Stimulated activated CD4-positive, alpha-beta T cell treated with anti-CD3 and anti-CD28 coated beads, Interleukin-1b, Interleukin-23, amount 100 ng/mL, for 24 hours (primary cell): ENCODE results near the gene RFX4.
"Not testable (repeated sequence)": the region's sequence is repeated elsewhere in the genome, so short reads cannot be mapped to it uniquely, and the experiment has no call there.

Experiments
- DNase-seq, 4 experiments: peaks; one replicate each; pipeline ENCODE4 v3.0.0-alpha.2; 2020; ENCODE audit warnings: low read depth in 4 of 4, low spot score in 1 of 4

Gene RFX4

DNA sequence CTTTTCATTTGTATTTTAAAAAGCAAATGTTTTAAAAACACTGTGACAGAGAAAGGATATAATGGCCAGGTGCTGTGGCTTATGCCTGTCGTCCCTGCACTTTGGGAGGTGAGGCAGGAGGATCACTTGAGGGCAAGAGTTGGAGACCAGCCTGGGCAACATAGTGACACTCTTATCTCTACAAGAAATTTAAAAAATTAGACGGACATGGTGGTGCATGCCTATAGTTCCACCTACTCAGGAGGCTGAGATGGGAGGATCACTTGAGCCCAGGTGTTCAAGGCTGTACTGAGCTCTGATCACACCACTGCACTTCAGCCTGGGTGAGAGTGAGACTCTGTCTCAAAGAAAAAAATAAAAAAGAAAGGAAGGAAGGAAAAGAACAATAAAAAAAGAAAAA, 7.8 kb downstream of the RFX4 start:
- DNase-seq = no peak

DNA sequence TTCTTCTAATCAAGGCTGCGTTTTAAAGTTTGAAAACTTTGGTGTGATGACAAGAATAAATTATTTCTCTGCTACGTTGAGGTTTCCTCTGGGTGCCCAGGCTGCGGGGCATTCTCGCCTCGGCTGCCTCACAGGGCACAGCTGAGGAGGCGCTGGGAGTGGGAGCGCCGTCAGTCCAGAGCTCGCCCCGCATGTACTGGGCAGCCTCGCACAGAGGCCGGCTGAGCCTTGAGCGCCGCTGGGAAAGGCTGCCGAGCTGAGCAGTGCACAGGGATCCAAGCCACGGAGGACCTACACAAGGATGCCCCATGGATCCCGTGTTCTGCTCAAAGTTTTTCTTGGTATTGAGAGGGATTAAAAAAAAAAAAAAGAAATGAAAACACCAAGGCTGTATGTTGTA, 11.6 kb downstream of the RFX4 start:
- no peak for DNase-seq

DNA sequence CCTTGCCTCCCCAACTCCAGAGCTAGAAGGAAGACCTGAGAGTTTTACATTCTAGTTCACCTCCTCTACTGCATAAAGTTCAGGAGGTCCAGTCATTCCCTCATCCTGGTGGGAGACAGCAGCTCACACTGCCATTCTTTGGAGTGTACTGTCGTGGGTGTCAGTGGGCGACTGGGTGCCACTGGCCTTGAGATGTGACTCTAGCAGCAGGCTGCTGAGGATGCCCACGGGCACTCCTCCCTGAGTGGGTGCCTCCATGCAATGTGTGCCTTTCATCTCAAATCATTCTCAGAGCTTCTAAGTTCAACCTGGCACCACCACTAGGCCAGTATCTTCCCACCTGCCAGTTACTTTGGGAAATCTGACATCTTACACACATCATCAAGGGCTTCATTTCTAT, 12.5 kb downstream of the RFX4 start:
- no peak for DNase-seq

DNA sequence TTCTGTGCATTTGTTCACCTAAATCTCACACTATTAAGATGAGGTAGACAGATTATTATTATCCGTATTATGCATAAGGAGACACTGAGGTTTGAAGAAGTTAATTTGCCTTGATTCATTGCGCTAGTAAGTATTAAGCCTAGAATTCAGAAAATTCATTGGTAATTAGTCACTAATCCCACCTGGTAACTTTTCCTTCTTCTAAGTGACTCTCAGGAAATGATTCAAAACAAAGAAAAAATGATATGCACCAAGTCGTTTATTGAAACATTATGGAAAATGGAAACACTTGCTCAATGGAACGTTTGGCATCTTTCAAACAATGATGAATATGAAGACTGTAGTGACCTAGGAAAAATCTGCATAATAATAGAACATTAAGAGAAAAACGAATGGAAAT, 15.2 kb downstream of the RFX4 start:
- DNase-seq = no peak

DNA sequence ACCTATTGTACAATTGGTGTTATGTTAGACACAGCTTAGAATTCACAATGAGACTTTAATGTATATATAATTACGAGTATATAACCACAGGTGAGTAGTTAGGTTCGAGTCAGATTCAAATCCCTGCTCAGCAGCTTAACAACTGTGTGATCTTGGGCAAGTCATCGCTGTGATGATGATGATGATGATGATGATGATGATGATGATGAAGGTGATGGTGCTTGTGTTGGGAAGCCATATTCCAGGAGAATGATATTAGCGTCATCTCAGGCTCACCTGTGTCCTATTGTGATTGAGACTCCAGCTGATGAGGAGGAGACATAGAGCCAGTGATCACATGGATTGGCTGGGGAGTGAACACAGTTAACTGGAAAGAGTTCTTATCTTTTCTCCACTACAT, 16.5 kb downstream of the RFX4 start:
- no peak for DNase-seq

DNA sequence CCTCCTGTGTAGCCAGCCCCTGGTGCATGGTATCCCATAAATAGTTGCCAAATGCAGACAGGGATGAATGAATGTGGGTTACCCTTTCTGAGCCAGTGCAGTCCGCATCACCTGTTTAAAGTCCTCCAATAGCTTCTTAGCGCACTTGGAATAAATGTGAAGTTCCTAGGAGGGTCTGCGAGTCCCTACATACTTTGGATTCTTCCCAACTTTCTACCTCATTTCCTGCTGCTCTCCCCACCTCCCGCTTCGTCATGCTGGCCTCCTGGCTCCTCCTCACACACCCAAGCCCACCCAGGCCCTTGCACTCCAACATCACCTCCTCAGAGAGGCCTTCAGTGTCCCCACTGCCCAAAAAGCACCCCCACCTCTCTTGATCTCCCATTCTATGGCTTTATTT, 17.7 kb downstream of the RFX4 start:
- DNase-seq = no peak

DNA sequence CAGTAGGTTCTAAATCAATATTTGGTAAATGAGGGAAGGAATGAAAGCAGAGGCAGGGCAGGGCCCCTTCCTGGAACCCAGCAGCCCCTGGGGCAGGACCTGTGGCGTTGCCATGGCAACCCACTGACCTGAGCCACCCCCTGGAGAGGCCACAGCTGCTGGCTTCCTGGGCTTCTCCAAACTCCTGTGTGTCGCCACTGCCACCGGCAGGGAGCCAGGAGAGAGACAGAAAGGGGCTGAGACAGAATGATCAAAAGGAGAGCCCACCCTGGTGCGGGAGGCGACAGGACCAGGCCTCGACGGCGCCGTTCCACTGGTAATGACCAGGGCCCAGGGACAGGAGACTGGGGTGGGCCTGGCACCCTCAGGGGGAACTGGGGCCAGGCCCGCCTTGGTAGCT, 18.2 kb downstream of the RFX4 start:
- DNase-seq = no peak

DNA sequence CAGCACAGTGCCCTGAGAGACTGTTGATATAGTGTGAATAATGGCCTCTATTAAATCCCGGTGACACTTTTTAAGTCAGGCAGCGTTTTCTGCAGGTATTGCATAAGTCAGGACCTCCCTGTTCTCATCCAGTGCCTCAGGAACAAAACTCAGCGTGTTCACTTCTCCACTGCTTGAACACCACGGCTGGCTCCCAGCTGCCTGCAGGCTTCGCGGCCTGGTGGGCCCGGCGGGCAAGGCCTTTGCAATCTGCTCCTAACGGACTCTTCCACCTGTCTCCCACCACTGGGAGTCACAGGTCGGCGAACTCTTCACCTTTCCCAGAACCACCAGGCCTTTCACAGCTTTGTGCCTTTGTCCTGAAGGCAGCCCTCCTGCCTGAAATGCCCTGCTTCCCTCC, 18.7 kb downstream of the RFX4 start:
- DNase-seq = no peak

DNA sequence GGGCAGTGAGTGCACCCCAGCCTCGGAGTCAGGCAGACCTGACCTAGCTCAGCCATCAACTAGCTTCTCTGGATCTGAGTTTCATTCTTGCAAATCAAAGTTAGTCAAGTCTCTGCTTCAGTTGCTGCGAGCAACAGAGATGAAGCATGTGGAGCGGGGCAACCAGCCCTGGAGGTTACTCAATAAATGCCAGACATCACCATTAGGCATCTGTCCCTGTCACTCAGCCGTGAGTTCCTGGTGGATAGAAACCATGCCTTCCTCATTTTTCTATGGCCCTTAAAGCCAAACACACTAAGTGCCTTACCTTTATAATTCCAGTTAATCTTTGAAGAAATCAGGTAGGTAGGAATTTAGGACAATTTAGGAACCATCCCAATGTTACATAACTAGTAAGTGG, 19.3 kb downstream of the RFX4 start:
- DNase-seq = no peak

DNA sequence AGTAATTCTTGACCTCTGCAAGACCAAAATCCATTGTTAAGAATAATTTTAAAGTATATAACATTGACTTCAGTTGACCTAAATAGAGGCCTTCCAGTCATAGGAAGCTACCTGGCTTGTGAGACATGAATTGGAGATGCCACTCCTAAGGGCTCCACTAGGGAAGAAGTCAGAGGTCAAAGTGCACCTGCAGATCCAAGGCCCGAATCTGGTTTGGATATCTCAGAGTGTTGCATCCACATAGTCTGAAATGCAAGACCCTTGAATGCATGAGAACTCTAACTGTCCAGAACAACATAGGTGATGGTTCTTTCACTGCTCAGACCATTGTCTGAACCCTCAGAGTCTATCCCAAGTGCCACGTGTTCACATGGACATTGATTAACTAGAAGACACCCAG, 22.4 kb downstream of the RFX4 start:
- DNase-seq = no peak

DNA sequence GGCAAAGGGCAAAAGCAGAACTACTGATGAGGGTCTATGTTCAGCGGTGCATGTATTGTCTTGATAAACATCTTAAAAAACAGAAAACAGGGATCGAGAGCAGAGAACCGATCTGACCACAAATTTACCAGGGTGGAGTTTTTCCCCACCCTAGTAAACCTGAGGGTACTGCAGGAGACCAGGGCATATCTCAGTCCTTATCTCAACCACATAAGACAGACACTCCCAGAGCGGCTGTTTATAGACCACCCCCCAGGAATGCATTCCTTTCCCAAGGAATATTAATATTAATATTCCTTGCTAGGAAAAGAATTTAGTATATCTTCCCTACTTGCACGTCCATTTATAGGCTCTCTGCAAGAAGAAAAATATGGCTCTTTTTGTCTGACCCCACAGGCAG, 37.8 kb downstream of the RFX4 start:
- not testable (repeated sequence) for DNase-seq

DNA sequence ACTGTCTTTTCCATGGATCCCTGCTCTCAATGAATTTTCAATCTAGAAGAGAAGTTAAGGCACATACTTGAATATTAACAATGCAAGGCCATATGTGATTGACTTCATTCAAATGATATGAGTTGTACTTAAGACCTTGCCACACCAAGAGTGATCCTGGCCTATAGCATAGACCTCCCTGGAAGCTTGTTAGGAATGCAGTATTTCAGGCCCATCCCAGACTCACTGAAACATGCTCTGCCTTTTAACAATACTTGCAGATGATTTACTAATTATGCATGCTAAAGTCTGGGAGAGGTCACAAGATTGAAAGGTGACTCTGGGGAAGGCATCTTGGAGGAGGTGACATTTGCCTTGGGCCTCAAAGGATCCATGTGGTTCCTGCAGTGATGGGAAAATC, 43.2 kb downstream of the RFX4 start:
- DNase-seq = no peak

DNA sequence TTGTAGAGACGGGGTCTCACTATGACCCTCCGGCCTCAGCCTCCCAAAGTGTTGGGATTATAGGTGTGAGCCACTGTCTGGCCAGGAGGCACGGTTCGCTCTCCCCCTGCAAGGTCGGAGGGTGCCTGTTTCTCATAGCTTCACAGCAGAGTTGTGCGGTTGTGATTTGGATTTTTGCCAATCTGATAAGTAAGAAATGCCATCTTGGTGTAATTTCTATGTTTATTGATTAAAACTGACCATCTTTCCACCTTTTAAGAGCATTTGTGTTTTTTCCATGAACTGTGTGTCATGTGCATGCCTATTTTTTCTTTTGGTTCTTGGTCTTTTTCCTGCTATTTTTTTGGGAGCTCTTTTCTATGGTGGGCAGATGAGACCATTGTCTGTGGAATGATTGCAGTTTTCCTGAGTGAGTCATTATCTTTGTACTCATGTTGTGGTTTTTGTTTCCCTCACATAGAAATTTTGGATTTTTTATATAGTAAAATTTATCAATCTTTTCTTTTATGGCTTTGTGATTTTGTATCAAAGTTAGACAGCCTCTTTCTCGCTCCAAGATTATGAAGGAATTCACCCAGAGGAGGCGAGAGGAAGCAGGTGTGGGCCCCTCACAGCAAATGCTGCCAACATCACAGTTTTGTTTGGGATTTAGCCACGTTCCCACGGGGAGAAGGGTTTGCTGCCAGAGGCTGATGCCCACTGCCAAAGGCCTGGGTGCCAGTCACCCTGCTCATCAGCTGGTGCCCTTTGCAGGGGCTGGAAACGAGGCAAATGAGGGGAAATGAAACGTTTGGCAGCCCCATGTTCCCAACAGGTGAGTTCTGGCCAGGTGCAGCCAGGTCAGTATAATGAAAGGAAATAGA, 47.2 kb downstream of the RFX4 start:
- DNase-seq = no peak

DNA sequence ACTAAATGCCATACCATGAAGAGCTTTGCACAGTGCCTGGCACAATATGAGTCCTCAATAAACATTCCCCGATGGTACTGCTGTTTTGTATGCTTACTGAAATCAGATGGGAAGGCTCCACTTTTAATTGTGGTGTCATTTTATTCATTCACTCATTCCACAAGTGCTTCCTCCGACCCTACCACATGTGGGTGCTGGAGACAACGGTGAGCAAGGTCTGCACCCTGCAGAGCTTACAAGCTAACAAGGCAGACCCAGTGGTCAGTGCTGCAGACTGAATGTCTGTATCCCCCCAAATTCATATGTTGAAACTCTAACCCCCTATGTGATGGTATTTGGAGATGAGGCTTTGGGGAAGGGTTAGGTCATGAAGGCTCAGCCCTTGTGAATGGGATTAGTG, 48.3 kb downstream of the RFX4 start:
- DNase-seq = no peak

DNA sequence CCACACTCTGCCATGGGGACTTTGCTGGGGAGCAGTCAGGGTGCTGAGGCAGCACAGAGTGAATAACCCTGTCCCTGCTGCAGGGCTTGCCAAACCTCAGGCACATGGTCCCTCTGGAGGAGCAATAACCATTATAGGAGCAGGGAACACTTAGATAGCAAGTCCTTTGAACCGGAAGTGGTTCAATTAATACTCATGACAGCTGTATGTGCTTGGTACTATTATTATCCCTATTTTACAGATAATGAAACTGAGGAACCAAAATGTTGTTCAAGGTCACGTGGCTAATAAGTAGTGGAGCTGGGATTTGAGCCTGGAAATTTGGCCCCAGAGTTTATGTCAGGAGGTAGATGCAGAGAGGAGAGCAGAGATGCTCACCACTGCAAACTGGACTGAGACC, 49.0 kb downstream of the RFX4 start:
- DNase-seq = no peak

DNA sequence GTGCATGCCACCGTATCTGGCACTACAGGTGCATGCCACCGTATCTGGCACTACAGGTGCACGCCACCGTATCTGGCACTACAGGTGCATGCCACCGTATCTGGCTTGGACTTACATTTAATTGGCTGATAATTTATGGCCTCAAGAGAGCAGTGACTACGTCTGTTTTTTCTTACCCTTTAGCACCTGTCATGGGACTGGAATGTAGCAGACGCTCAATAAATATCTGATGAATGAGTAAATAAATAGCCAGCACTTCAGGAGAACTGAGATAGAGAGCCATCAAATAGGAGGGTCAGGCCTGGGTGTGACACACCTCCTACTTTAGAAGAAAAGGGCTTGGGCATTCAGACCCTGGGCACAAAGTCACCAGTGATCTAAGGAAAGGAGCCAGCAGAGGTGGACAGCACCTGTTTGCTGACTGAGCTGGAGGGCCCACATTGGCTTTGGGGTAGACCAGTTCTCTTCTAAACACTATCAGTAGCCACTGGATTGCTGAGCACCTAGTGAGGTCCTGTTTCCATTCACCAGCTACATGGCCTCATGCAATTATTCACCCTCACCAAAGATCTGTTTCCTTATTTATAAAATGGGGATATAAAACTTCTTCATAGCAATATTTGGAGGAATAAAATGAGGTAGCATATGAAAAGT, 50.1 kb downstream of the RFX4 start:
- no peak for DNase-seq

DNA sequence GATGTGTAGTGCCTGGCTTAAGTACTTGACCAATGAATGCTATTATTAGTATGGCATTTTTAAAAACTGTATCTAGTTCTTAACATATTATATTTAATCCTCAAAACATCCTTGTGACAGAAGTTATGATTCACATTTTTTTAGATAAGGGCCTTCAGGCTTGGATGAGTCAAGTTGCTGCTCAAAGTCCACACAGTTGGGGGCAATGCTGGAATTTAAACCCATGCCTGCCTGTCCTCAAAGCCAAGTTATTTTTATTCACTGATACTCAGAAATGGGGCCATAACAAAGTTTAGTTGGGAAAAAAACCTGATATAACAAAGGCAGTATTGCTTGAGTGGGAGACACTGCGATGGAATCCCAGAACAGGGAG, 50.6 kb downstream of the RFX4 start:
- DNase-seq = no peak

DNA sequence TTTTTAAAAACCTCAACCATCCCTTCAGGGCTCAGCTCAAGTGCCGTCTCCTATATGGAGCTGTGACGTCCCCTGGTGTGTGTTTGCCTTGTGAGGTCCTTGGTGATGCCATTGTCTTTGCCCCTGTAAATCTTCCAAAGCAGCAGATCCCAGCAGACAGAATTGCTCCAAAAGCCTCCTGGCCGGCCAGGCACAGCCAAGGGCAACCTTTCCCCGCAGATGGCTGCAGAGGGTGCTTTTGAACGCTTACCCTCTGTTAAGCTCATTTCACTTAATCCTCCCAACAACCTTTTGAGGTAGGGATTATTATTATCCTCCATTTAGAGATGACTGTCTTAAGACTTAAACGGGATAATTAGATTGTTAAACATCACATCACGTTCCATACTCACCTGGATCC, 51.4 kb downstream of the RFX4 start:
- DNase-seq = no peak

DNA sequence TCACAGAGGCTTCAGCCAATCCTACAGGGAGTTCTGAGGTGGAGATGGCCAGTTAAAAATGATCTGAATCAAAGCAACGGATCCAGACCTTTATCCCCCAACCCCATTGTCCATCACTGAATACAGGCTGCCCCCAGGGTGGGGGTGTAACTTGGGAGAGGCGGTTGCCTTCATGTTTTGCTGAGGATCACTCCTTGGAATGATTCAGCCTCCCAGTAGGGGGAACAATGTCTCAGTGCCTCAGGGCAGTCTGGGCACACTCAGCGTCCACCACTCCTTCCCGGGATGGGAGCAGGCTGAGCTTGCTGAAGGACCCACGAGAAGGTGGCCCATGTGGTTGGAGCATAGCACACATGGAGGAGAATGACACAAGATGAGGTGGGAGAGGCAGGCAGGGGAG, 60.2 kb downstream of the RFX4 start:
- no peak for DNase-seq

DNA sequence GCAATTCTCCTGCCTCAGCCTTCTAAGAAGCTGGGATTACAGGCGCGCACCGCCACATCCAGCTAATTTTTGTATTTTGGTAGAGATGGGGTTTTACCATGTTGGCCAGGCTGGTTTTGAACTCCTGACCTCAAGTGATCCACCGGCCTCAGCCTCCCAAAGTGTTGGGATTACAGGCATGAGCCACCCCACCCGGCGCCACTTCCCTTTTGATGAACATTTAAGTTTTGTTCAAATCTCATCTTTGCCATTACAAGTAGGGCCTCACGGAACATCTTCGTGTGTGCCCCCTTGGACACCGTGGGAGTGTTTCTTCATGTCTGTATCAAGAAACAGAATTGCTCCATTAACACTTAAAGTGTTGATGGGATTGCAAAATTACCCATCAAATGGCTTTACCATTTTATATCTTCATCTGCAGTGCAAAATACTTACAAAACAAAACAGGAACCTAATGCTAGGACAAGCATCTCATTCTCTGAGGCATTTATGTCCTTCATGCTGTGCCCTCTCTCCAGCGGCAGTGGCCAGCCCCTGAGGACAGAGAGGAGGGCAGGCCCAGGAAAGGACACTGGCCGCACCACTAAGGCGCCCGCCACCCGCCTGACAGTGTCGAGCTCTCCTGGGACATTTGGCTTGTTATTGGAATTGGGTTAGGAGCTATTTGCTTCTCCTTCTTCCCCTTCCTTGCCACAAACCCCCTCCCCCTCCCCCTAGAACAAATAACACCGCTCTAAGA, 61.7 kb downstream of the RFX4 start:
- DNase-seq = no peak

DNA sequence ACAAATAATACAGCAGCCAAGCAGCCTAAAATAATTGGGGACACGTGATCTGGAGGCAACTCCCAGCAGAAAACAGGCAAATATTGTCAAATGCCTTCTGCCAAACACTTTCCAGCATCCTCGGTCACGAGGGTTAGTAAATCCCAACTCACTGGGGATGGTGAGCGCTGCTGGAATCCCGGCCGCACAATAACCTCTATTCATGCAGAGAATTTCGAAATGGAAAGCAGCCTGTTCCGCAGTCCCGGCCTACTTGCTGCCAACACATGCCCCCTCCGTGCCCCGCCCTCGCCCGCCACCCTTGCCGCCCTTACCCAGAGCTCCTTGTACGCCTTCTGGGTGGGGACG, 62.2 kb downstream of the RFX4 start:
- DNase-seq = no peak
